Fibroblast of pulmonary artery (primary cell): ENCODE results near the gene RAP1GAP2.

ENCODE experiments used
- DNase-seq: peaks from one replicate; pipeline ENCODE4 v3.0.0-alpha.2; 2010; ENCODE audit warnings: low read depth
- H3K4me3 ChIP-seq: replicated peaks from 2 replicates; pipeline ENCODE4 v1.5.1; 2011; ENCODE audit warnings: low read depth, mild to moderate bottlenecking, control low read depth, low read length, moderate library complexity
- TF ChIP-seq, protein P1 (sequence below): IDR thresholded peaks from 2 replicates; pipeline ENCODE4 v1.5.1; 2011; ENCODE audit warnings: mild to moderate bottlenecking, control low read depth, low read length, inconsistent platforms; ENCODE audit errors: missing control alignments

Gene RAP1GAP2

DNA sequence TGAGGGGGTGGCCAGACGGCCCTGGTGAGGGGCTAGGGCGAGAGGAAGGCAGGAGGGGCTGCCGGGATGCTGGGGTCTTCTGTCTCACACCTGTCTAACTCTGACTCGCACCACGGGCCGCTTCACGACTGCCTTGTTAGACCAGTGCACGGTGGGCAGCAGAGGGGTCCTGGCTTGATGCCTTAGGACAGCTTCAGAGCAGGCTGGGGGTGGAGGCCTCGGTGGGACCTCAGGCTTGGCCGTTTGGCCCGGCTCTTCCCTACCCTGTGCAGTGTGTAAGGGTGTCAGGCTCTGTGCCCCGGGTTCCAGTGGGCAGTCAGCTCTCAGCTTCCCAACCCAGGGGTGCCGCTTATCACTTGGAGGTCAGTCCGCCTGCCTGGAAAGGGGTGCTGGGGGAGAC lies 166.5 kb downstream of the RAP1GAP2 start:
- no peak for DNase-seq
- no peak overlapping the region for H3K4me3 ChIP-seq
- TF ChIP-seq, protein P1, sequence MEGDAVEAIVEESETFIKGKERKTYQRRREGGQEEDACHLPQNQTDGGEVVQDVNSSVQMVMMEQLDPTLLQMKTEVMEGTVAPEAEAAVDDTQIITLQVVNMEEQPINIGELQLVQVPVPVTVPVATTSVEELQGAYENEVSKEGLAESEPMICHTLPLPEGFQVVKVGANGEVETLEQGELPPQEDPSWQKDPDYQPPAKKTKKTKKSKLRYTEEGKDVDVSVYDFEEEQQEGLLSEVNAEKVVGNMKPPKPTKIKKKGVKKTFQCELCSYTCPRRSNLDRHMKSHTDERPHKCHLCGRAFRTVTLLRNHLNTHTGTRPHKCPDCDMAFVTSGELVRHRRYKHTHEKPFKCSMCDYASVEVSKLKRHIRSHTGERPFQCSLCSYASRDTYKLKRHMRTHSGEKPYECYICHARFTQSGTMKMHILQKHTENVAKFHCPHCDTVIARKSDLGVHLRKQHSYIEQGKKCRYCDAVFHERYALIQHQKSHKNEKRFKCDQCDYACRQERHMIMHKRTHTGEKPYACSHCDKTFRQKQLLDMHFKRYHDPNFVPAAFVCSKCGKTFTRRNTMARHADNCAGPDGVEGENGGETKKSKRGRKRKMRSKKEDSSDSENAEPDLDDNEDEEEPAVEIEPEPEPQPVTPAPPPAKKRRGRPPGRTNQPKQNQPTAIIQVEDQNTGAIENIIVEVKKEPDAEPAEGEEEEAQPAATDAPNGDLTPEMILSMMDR, result no peak

DNA sequence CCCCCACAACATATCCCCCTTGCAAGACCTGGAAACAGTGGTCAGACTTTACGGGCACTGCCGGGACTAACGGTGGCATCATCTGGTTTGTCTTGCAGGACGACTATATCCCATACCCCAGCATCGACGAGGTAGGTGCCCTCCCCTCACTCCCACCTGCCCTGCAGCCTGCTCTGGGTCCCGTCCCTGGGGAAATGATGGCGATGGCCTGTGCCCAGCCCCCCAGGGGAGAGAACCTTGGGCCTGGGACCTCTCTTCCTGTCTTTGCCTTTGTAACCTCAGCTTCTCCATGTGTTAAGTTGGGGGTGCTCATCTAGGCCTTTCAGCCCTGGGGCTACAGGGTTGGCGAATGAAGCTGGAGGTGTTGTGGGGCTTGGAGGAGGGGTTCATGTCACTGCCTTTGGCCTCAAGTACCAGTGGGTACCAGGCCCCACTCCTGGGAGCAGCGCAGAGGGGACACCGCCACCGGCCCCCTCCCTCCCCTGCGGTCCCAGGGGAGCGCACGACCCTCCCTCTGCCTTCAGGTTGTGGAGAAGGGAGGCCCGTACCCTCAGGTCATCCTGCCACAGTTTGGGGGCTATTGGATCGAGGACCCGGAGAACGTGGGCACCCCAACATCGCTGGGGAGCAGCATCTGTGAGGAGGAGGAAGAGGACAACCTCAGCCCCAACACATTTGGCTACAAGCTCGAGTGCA lies 167.2 kb downstream of the RAP1GAP2 start:
- no peak for DNase-seq
- H3K4me3 ChIP-seq, result no peak overlapping the region
- TF ChIP-seq, protein P1, result no peak

DNA sequence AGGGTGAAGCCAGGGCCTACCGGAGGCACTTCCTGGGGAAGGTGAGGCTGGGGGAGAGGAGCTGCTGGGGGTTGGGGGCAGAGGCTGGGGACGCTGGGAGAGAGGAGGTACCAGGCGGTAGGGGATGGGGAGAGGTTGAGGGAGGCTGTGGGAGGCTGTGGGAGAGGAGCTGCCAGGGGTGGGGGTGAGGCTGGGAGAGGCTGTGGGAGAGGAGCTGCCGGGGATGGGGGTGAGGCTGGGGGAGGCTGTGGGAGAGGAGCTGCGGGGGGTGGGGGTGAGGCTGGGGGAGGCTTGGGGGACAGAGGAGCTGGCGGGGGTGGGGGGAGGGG lies 167.8 kb downstream of the RAP1GAP2 start:
- DNase-seq, result no peak
- TF ChIP-seq, protein P1, result no peak
- H3K4me3 ChIP-seq, result no peak overlapping the region

DNA sequence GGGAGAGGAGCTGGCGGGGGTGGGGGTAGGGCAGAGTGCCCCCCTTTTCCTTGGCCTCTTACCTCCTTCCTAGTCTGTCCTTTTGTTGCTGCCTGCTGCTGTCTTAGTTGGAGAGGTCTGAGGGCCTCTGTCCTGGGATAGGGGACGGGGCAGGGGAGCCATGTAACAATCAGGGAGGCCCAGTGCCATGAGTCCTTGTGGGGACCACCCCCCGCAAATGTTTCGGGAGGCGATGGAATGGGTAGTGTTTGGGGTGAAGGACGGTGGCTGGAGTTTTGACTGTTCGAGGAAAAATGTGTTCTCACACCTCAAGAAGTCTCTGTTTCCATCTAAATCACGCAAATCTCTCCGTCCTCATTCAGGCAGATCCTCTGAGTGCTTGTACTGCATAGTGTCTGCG lies 168.1 kb downstream of the RAP1GAP2 start:
- DNase-seq, result no peak
- TF ChIP-seq, protein P1, result no peak
- H3K4me3 ChIP-seq, result no peak overlapping the region

DNA sequence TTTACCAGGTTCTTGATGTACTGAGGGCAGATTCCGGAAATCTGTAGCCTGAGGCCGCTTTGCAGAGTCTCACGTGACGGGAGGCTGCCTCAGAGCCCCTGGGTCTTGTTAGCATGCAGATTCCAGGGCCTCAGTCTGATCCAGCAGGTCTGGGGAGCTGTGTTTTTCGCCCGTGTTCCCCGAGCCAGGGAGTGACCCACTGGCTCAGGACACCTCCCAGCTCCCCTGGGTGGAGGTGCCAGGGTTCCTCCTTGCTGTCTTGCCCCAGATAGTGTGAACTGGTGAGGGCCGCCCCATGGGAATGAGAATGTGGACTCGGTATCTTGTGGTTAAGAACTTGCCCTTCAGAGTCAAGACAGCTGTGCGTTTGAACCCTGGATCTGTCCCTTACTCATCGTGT lies 168.6 kb downstream of the RAP1GAP2 start:
- no peak overlapping the region for H3K4me3 ChIP-seq
- TF ChIP-seq, protein P1, result no peak
- DNase-seq, result no peak

DNA sequence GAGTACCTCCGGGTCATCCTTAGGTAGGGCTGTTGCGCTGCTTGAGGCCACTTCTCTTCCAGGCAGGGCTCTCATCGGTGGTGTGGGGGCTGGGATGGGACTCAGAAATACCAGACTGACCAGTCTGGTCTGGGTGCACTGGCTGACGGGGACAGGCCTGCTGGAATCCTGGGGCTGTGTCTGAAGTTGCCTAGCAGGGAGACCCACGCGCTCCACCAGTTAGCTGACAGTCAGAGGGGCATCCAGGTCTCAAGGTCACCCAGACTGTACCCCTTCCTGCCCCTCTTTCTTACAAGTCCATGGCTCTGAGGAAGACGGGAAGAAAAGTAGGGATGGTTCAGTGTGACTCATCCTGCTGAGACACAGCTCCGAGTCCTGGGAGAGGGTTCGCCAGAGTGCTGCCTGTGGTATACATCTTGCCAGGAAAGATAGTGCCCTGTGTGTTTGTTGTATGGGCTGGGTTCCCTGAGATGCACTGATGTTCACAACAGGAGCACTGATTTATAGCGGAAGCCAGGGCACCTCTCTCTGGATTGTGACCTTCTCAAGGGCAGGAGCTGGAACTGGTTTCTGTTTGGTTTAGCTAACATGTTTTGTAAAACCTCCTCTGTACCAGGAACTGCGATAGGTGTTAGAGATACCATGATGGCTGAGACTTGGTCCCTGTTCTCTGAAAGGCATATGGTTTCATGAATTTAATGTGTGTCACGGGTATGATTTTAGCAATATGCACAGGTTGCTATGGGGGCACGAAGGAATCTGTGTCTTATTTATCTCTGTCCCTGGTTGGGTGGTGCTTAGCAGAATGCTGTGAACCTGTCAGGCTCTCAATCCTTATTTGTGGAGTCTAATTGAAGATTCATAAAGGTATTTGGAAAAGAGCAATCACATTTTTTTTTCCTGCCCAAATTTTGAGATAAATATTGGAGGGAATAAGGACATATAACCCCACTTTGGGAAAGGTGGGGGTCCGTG lies 169.7 kb downstream of the RAP1GAP2 start:
- TF ChIP-seq, protein P1, result no peak
- no peak overlapping the region for H3K4me3 ChIP-seq
- DNase-seq, result peak; percentile 53
